ENCODE measurements around the gene HDLBP. TPM values are rescaled to one million over a fixed set of nuclear protein-coding genes. Genes with fewer than 3 reads are reported as not detected.
"Not testable (repeated sequence)": the region's sequence is repeated elsewhere in the genome, so short reads cannot be mapped to it uniquely, and the experiment has no call there.

Gene HDLBP
- total RNA-seq, 4 donors from 2014 or later, result 383 to 486 (median 444) TPM

DNA sequence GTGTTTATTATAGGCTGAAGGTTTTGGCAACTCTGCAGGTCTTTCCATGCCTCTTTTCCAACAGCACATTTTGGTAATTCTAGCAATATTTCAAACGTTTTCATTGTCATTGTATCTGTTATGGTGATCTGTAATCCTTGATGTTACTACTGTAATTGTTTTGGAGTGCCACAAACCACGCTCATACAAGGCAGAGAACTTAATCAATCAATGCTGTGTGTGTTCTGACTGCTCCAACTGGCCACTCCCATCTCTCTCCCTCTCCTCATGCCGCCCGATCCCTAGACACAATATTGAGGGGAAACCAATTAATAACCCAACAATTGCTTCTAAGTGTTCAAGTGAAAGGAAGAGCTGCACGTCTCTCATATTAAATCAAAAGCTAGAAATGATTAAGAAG, 32.9 kb downstream of the HDLBP start:
- Histone ChIP-seq H3K9me3 (no peaks in the 10 kb centered on the region), H3K4me3 (no peak overlapping the region), H3K27ac (no peak overlapping the region), H3K27me3 (no peaks in the 10 kb centered on the region), H3K36me3 (no peaks in the 10 kb centered on the region), H3K4me1 (peaks cover 10 to 12% of the 10 kb centered on the region in 2 donors)
- no peak for ATAC-seq
- intact Hi-C loops (cut with DNase I; ENCODE audit: low total_unique reads) (no loop called here), in situ Hi-C loops (cut with MboI; ENCODE audit: low sequenced_read_pairs in 4 of 4) (no loop called here)
- DNase-seq, result no peak
- TF ChIP-seq POLR2A (IDR thresholded peaks at IDR 0.05), result no peak
- TF ChIP-seq, protein P1, sequence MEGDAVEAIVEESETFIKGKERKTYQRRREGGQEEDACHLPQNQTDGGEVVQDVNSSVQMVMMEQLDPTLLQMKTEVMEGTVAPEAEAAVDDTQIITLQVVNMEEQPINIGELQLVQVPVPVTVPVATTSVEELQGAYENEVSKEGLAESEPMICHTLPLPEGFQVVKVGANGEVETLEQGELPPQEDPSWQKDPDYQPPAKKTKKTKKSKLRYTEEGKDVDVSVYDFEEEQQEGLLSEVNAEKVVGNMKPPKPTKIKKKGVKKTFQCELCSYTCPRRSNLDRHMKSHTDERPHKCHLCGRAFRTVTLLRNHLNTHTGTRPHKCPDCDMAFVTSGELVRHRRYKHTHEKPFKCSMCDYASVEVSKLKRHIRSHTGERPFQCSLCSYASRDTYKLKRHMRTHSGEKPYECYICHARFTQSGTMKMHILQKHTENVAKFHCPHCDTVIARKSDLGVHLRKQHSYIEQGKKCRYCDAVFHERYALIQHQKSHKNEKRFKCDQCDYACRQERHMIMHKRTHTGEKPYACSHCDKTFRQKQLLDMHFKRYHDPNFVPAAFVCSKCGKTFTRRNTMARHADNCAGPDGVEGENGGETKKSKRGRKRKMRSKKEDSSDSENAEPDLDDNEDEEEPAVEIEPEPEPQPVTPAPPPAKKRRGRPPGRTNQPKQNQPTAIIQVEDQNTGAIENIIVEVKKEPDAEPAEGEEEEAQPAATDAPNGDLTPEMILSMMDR (IDR thresholded peaks at IDR 0.05 in 4 of 5, conservative IDR thresholded peaks at IDR 0.05 in 1 of 5), result no peak

DNA sequence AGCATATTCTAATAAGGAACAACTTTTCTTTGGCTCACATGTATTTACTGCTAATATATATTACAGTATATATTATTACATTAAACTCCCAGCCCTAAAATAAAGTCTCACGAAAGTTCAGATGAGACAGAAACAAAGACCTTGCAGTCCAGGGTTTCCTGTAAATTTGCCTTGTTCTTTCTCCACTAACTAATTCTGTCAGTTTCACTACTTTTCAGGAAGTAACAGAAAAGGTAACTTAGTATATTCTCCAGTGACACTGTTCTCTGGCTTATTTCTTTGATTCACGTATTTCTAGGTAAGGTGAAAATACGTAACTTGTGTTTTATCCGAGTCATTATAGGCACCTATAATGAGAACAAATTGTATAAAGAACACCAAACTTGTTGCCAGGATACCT, 35.2 kb downstream of the HDLBP start:
- Histone ChIP-seq H3K27me3 (no peaks in the 10 kb centered on the region), H3K4me1 (peaks cover 10 to 12% of the 10 kb centered on the region in 2 donors), H3K27ac (no peak overlapping the region), H3K36me3 (no peaks in the 10 kb centered on the region), H3K4me3 (no peak overlapping the region), H3K9me3 (no peaks in the 10 kb centered on the region)
- DNase-seq (no peak), ATAC-seq (no peak)
- intact Hi-C loops (cut with DNase I; ENCODE audit: low total_unique reads) (no loop called here), in situ Hi-C loops (cut with MboI; ENCODE audit: low sequenced_read_pairs in 4 of 4) (no loop called here)
- TF ChIP-seq POLR2A (IDR thresholded peaks at IDR 0.05), result no peak
- TF ChIP-seq, protein P1 (IDR thresholded peaks at IDR 0.05 in 4 of 5, conservative IDR thresholded peaks at IDR 0.05 in 1 of 5), result no peak

DNA sequence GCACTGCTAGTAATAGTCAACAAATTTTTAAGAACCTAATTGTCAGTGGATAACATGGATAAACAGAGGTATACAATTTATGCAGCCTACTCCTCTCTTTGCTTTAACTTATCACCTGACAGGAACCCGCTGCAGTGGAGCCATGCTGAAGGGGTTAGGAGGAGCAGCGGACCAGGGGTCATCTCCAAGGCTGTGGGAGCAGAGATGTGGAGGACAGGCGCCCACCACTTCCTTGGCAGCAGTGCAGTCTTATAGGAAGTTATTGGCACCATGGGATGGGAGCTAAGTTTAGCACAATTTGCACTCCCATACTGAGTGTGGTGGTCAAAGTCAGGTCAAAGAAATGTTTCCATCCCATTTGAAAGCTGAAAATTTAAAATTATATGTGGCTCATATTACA, 35.6 kb downstream of the HDLBP start:
- intact Hi-C loops (cut with DNase I; ENCODE audit: low total_unique reads), result no loop called here
- ATAC-seq (no peak), DNase-seq (no peak)
- H3K4me1 ChIP-seq, result peaks cover 10 to 12% of the 10 kb centered on the region in 2 donors
- TF ChIP-seq POLR2A (IDR thresholded peaks at IDR 0.05), result no peak
- TF ChIP-seq, protein P1 (IDR thresholded peaks at IDR 0.05 in 4 of 5, conservative IDR thresholded peaks at IDR 0.05 in 1 of 5), result no peak
- no peaks in the 10 kb centered on the region for H3K36me3 ChIP-seq
- no peaks in the 10 kb centered on the region for H3K9me3 ChIP-seq
- H3K27ac ChIP-seq, result no peak overlapping the region
- no peaks in the 10 kb centered on the region for H3K27me3 ChIP-seq
- no peak overlapping the region for H3K4me3 ChIP-seq
- in situ Hi-C loops (cut with MboI; ENCODE audit: low sequenced_read_pairs in 4 of 4), result no loop called here

DNA sequence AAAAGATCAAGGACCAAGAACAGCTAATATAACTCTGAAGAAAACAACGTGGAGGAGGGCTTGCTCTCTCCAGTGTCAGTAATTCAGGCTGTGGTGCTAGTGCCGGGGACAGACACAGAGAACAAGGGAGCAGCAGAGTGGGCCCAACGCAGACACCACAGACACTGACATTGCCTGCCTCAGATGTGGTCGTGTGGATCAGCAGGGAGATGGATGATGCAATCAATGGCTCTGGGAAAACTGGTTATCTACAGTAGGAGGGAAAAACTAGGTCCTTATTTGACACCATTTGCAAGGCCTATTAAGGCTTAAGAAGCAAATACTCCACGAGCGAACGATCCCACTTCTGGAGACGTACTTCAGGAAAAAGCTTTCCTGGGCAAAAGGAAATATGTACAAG, 36.1 kb downstream of the HDLBP start:
- Histone ChIP-seq H3K36me3 (no peaks in the 10 kb centered on the region), H3K4me3 (no peak overlapping the region), H3K27ac (no peak overlapping the region), H3K4me1 (peaks cover 10 to 12% of the 10 kb centered on the region in 2 donors), H3K9me3 (no peaks in the 10 kb centered on the region), H3K27me3 (no peaks in the 10 kb centered on the region)
- in situ Hi-C loops (cut with MboI; ENCODE audit: low sequenced_read_pairs in 4 of 4) (no loop called here), intact Hi-C loops (cut with DNase I; ENCODE audit: low total_unique reads) (no loop called here)
- no peak for DNase-seq
- TF ChIP-seq, protein P1 (IDR thresholded peaks at IDR 0.05 in 4 of 5, conservative IDR thresholded peaks at IDR 0.05 in 1 of 5), result no peak
- TF ChIP-seq POLR2A (IDR thresholded peaks at IDR 0.05), result no peak
- no peak for ATAC-seq

DNA sequence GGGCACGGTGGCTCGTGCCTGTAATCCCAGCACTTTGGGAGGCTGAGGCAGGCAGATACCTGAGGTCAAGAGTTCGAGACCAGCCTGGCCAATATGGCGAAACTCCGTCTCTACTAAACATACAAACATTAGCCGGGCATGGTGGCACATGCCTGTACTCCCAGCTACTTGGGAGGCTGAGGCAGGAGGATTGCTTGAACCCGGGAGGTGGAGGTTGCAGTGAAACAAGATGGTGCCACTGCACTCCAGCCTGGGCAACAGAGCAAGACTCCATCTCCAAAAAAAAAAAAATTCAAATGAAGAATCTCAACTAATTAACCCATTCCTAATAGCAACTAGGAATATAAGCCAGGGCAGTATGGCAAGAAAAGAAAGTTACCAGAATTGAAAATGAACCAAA, 37.2 kb downstream of the HDLBP start:
- DNase-seq; ATAC-seq; intact Hi-C loops (cut with DNase I; ENCODE audit: low total_unique reads); H3K27ac ChIP-seq; H3K4me3 ChIP-seq; H3K9me3 ChIP-seq; H3K36me3 ChIP-seq; H3K27me3 ChIP-seq; in situ Hi-C loops (cut with MboI; ENCODE audit: low sequenced_read_pairs in 4 of 4): not testable (repeated sequence)
- H3K4me1 ChIP-seq, result peaks cover 14 to 16% of the 10 kb centered on the region in 2 donors

Measured in gastrocnemius medialis (tissue), 4 donors.